ENCODE measurements around the gene RGCC.
A peak's percentile ranks its signal among the peaks of the same experiment; 100 is the strongest.

The RGCC gene

GRCh38 chr13:41456768-41457588, at the start of gene RGCC (continued):
- TF ChIP-seq ZNF184 (tag by site-specific recombination; IDR thresholded peaks at IDR 0.05) (no peak), ZNF768 (tag by site-specific recombination; IDR thresholded peaks at IDR 0.05) (no peak), EGR2 (tag by site-specific recombination; IDR thresholded peaks at IDR 0.05; ENCODE audit: low read depth) (peak; percentile 93), BCL11A (tag by site-specific recombination; IDR thresholded peaks at IDR 0.05; ENCODE audit: low read depth) (no peak), ZBTB8A (tag by site-specific recombination; IDR thresholded peaks at IDR 0.05) (peak; percentile 90), ZSCAN5A (tag by site-specific recombination; IDR thresholded peaks at IDR 0.05) (0 out of 2 replicates have a peak, but pooled peaks have one; percentile 34), CTCF (tag by site-specific recombination; IDR thresholded peaks at IDR 0.05) (no peak), ZNF335 (tag by site-specific recombination; conservative IDR thresholded peaks at IDR 0.05) (peak; percentile 66), ZFP41 (tag by site-specific recombination; IDR thresholded peaks at IDR 0.05; ENCODE audit: borderline replicate concordance) (no peak), ZFP69B (tag by site-specific recombination; IDR thresholded peaks at IDR 0.05) (peak; percentile 38; the same call in 1 of the 2 replicates), HIC1 (tag by site-specific recombination; IDR thresholded peaks at IDR 0.05) (peak; percentile 76; the same call in 1 of the 2 replicates), ZBTB20 (tag by site-specific recombination; IDR thresholded peaks at IDR 0.05) (0 out of 2 replicates have a peak, but pooled peaks have one; percentile 22), ZSCAN30 (tag by site-specific recombination; IDR thresholded peaks at IDR 0.05) (peak; percentile 31; the same call in 1 of the 2 replicates), KLF16 (tag by site-specific recombination; IDR thresholded peaks at IDR 0.05) (no peak), ZNF549 (tag by site-specific recombination; IDR thresholded peaks at IDR 0.05) (no peak), ZNF629 (tag by site-specific recombination; IDR thresholded peaks at IDR 0.05) (0 out of 2 replicates have a peak, but pooled peaks have one; percentile 23), ZNF202 (tag by site-specific recombination; IDR thresholded peaks at IDR 0.05; ENCODE audit: borderline replicate concordance) (peak; percentile 77), KLF9 (tag by site-specific recombination; IDR thresholded peaks at IDR 0.05; ENCODE audit: low read depth) (peak; percentile 49; the same call in 1 of the 2 replicates), PBX3 (CRISPR knock-in tag; IDR thresholded peaks at IDR 0.05) (peak; percentile 26; the same call in 1 of the 2 replicates), GLIS1 (tag by site-specific recombination; IDR thresholded peaks at IDR 0.05) (peak; percentile 35), KLF7 (tag by site-specific recombination; IDR thresholded peaks at IDR 0.05; ENCODE audit: borderline replicate concordance) (no peak), ZFHX2 (tag by site-specific recombination; conservative IDR thresholded peaks at IDR 0.05) (peak; percentile 98), ZBTB6 (tag by site-specific recombination; IDR thresholded peaks at IDR 0.05) (no peak), ZBTB26 (tag by site-specific recombination; optimal IDR thresholded peaks at IDR 0.05) (peak; percentile 90), HOXD13 (CRISPR knock-in tag; IDR thresholded peaks at IDR 0.05; ENCODE audit: borderline replicate concordance) (no peak), ZNF777 (tag by site-specific recombination; IDR thresholded peaks at IDR 0.05; ENCODE audit: borderline replicate concordance) (no peak), ZNF645 (tag by site-specific recombination; IDR thresholded peaks at IDR 0.05) (no peak)

Data from HEK293 (cell line).